ENCODE results near the gene ZNF48.

Gene ZNF48

GRCh38 chr16:30372725-30373124 is 22.5 kb upstream of the ZNF48 start:
- no peaks in the 10 kb centered on the region; the same call in 1 of the 2 replicates for H3K36me3 ChIP-seq (ENCODE audit: insufficient read depth, low read length)
- H3K9me2 ChIP-seq (ENCODE audit: low read depth, low read length), result no peaks in the 10 kb centered on the region
- H4K20me1 ChIP-seq (ENCODE audit: insufficient read depth, low read length), result no peaks in the 10 kb centered on the region
- peaks cover 21% of the 10 kb centered on the region for H3K79me2 ChIP-seq (ENCODE audit: insufficient read depth, low read length)
- no peaks in the 10 kb centered on the region for H3K27me3 ChIP-seq (ENCODE audit: insufficient read depth, low read length)
- H3F3A ChIP-seq (ENCODE audit: insufficient read depth, low read length), result no peaks in the 10 kb centered on the region
- TF ChIP-seq, protein P1, sequence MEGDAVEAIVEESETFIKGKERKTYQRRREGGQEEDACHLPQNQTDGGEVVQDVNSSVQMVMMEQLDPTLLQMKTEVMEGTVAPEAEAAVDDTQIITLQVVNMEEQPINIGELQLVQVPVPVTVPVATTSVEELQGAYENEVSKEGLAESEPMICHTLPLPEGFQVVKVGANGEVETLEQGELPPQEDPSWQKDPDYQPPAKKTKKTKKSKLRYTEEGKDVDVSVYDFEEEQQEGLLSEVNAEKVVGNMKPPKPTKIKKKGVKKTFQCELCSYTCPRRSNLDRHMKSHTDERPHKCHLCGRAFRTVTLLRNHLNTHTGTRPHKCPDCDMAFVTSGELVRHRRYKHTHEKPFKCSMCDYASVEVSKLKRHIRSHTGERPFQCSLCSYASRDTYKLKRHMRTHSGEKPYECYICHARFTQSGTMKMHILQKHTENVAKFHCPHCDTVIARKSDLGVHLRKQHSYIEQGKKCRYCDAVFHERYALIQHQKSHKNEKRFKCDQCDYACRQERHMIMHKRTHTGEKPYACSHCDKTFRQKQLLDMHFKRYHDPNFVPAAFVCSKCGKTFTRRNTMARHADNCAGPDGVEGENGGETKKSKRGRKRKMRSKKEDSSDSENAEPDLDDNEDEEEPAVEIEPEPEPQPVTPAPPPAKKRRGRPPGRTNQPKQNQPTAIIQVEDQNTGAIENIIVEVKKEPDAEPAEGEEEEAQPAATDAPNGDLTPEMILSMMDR (IDR thresholded peaks at IDR 0.05; ENCODE audit: low read length), result no peak
- no peak for TF ChIP-seq EZH2 (IDR thresholded peaks at IDR 0.05; ENCODE audit: borderline replicate concordance, low read length)
- peak overlapping the region; percentile 76 for H3K27ac ChIP-seq (ENCODE audit: low read depth, low read length, poor library complexity, severe bottlenecking)
- no peak overlapping the region; the same call in 1 of the 2 replicates for H3K9ac ChIP-seq (ENCODE audit: low read length)
- H2AFZ ChIP-seq (ENCODE audit: low read length), result no peak overlapping the region
- H3K9me3 ChIP-seq (ENCODE audit: low read length), result no peaks in the 10 kb centered on the region
- peaks cover 36% of the 10 kb centered on the region for H3K4me1 ChIP-seq (ENCODE audit: insufficient read depth, low read length, severe bottlenecking)
- no peak overlapping the region for H3K4me2 ChIP-seq (ENCODE audit: low read length)
- H3K4me3 ChIP-seq (ENCODE audit: low read depth, low read length, poor library complexity, severe bottlenecking), result no peak overlapping the region

DNA sequence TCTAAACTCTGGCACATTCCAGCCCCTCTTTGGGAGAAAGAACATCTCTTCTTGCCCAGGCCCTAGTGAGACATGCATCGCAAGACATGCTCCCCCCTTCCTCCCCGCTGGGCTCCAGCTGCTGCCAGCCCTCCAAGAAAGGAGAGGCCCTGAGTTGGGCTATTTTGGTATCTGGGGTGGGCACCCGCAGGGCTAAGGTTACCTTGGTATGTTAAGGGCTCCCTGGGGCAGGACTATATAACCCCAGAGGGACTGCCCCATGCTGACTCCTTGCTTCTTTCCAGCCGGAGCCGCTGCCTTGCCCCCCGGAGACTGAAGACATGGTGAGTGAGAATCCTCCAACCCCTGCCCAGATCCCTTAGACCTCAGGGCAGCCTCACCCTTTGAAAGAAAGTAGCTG is 20.7 kb upstream of the ZNF48 start, which contains the start of gene MYL11:
MYL11 (plus strand) TSS at position 265 of the 400 bp plus-strand sequence; CDS start at position 321, 56 bp downstream.
- no peak within 1 kb of the TSS for H3K4me3 ChIP-seq (ENCODE audit: low read depth, low read length, poor library complexity, severe bottlenecking)
- H3K9ac ChIP-seq (ENCODE audit: low read length), result no peak within 1 kb of the TSS
- H3K4me2 ChIP-seq (ENCODE audit: low read length), result no peak within 1 kb of the TSS
- H3K36me3 ChIP-seq (ENCODE audit: insufficient read depth, low read length), result peaks cover 4% of the 10 kb centered on the region; the same call in 1 of the 2 replicates
- peaks cover 3% of the 10 kb centered on the region for H3K79me2 ChIP-seq (ENCODE audit: insufficient read depth, low read length)
- H3K27me3 ChIP-seq (ENCODE audit: insufficient read depth, low read length), result no peaks in the 10 kb centered on the region
- H4K20me1 ChIP-seq (ENCODE audit: insufficient read depth, low read length), result no peaks in the 10 kb centered on the region
- H3K4me1 ChIP-seq (ENCODE audit: insufficient read depth, low read length, severe bottlenecking), result peaks cover 39% of the 10 kb centered on the region
- no peaks in the 10 kb centered on the region for H3K9me3 ChIP-seq (ENCODE audit: low read length)
- H3K9me2 ChIP-seq (ENCODE audit: low read depth, low read length), result no peaks in the 10 kb centered on the region
- H3K27ac ChIP-seq (ENCODE audit: low read depth, low read length, poor library complexity, severe bottlenecking), result no peak within 1 kb of the TSS
- H2AFZ ChIP-seq (ENCODE audit: low read length), result no peak within 1 kb of the TSS
- TF ChIP-seq, protein P1 (IDR thresholded peaks at IDR 0.05; ENCODE audit: low read length), result no peak
- no peak for TF ChIP-seq EZH2 (IDR thresholded peaks at IDR 0.05; ENCODE audit: borderline replicate concordance, low read length)
- no peaks in the 10 kb centered on the region for H3F3A ChIP-seq (ENCODE audit: insufficient read depth, low read length)

GRCh38 chr16:30375864-30376263 is 19.4 kb upstream of the ZNF48 start:
- Histone ChIP-seq H3K79me2 (ENCODE audit: insufficient read depth, low read length) (no peaks in the 10 kb centered on the region), H3K9me3 (ENCODE audit: low read length) (no peaks in the 10 kb centered on the region), H3K27me3 (ENCODE audit: insufficient read depth, low read length) (no peaks in the 10 kb centered on the region), H3K4me1 (ENCODE audit: insufficient read depth, low read length, severe bottlenecking) (peaks cover 52% of the 10 kb centered on the region), H4K20me1 (ENCODE audit: insufficient read depth, low read length) (no peaks in the 10 kb centered on the region), H3K9ac (ENCODE audit: low read length) (no peak overlapping the region), H3K27ac (ENCODE audit: low read depth, low read length, poor library complexity, severe bottlenecking) (no peak overlapping the region), H3K4me3 (ENCODE audit: low read depth, low read length, poor library complexity, severe bottlenecking) (no peak overlapping the region), H3F3A (ENCODE audit: insufficient read depth, low read length) (peaks cover 10% of the 10 kb centered on the region; the same call in 1 of the 2 replicates), H2AFZ (ENCODE audit: low read length) (no peak overlapping the region), H3K36me3 (ENCODE audit: insufficient read depth, low read length) (peaks cover 14% of the 10 kb centered on the region; the same call in 1 of the 2 replicates), H3K4me2 (ENCODE audit: low read length) (no peak overlapping the region), H3K9me2 (ENCODE audit: low read depth, low read length) (no peaks in the 10 kb centered on the region)
- TF ChIP-seq, protein P1 (IDR thresholded peaks at IDR 0.05; ENCODE audit: low read length), result no peak
- no peak for TF ChIP-seq EZH2 (IDR thresholded peaks at IDR 0.05; ENCODE audit: borderline replicate concordance, low read length)
